GM19328 (cell line): ENCODE data around the gene AQR.
A peak's percentile ranks its signal among the peaks of the same experiment; 100 is the strongest.

Source experiments
- ATAC-seq: cut with Tn5 transposase; IDR thresholded peaks from one replicate; pipeline ENCODE4 v1.9.1; 2021; ENCODE audit warnings: mild to moderate bottlenecking, moderate library complexity; ENCODE audit not compliant: unreplicated experiment

Gene AQR

GRCh38 chr15:34969340-34970097 is at the start of gene AQR:
Gene AQR, minus strand, starts transcription at chr15:34969742. Its CDS starts 129 bp downstream, at chr15:34969613.
- ATAC-seq, result peak; percentile 96

- ATAC-seq, result no peak
These were observed 44.7 kb upstream of the AQR start for GRCh38 chr15:35014241-35014640.

GRCh38 chr15:35013370-35013769 is 43.8 kb upstream of the AQR start:
- ATAC-seq, result no peak

GRCh38 chr15:35007397-35007796 is 37.9 kb upstream of the AQR start:
- no peak for ATAC-seq

- ATAC-seq, result no peak
These were observed 36.4 kb upstream of the AQR start for GRCh38 chr15:35005933-35006332.

- no peak for ATAC-seq
These were observed 34.4 kb upstream of the AQR start for GRCh38 chr15:35003928-35004327.

GRCh38 chr15:35000511-35000910 is 31.0 kb upstream of the AQR start:
- no peak for ATAC-seq

GRCh38 chr15:34999906-35000305 is 30.4 kb upstream of the AQR start:
- ATAC-seq, result no peak

GRCh38 chr15:34994925-34995324 is 25.4 kb upstream of the AQR start:
- no peak for ATAC-seq

- peak; percentile 85 for ATAC-seq
These were observed 24.3 kb upstream of the AQR start for GRCh38 chr15:34993877-34994276.

- ATAC-seq, result no peak
These were observed 23.9 kb upstream of the AQR start for GRCh38 chr15:34993412-34993811.

- ATAC-seq, result peak; percentile 71
These were observed 18.7 kb upstream of the AQR start, which contains the start of gene ZNF770 for GRCh38 chr15:34988027-34988902. Gene ZNF770, minus strand, starts transcription at chr15:34988287. Its CDS starts 4,853 bp downstream, at chr15:34983434.

- no peak for ATAC-seq
These were observed 18.1 kb upstream of the AQR start for GRCh38 chr15:34987609-34988026.

GRCh38 chr15:34986771-34987480 is 17.4 kb upstream of the AQR start:
- no peak for ATAC-seq

GRCh38 chr15:34986326-34986725 is 16.8 kb upstream of the AQR start:
- no peak for ATAC-seq

GRCh38 chr15:34984889-34985630 is 15.5 kb upstream of the AQR start:
- ATAC-seq, result no peak

- ATAC-seq, result no peak
These were observed 7.2 kb upstream of the AQR start for GRCh38 chr15:34976743-34977142.

- ATAC-seq, result no peak
These were observed 6.5 kb upstream of the AQR start for GRCh38 chr15:34976073-34976472.

- no peak for ATAC-seq
These were observed 4.0 kb upstream of the AQR start for GRCh38 chr15:34973512-34973911.

- peak; percentile 2 for ATAC-seq
These were observed 629 bp upstream of the AQR start for GRCh38 chr15:34970098-34970643.
